K562 (cell line): ENCODE measurements around the gene CBX1. TPM values are rescaled to one million over a fixed set of nuclear protein-coding genes. Genes with fewer than 3 reads are reported as not detected.

ENCODE experiments used
- ATAC-seq: fragments of 200-7000 bp; cut with Tn5 transposase; 3 replicates; pipeline ENCODE4 v1.9.1; 2020; ENCODE audit warnings: moderate library complexity
- BruUV-seq: library from RNA; stranded (reverse); fragments of 400-500 nt; replicated peaks from 2 replicates; lab custom pipeline; 2021; lab: Mats Ljungman, UMichigan
- CTCF ChIA-PET: fragments of 300-600 bp; formaldehyde crosslinking; extraction: SDS; loops from one replicate; lab custom pipeline; 2021; ENCODE audit warnings: low intra/inter-chr PET ratio; lab: Yijun Ruan, JAX
- POLR2A ChIA-PET: fragments of 300-600, 350-650 bp; sonication (Branson Sonifier 250); formaldehyde crosslinking; extraction: SDS; loops from one replicate; lab custom pipeline; 2021; ENCODE audit warnings: antibody characterized with exemption, inconsistent platforms; lab: Yijun Ruan, JAX
- DNase-seq, 4 experiments: peaks; one replicate each; pipeline versions ENCODE4 v3.0.0 to v3.0.0-alpha.2; 2011 to 2018; ENCODE audit warnings: low spot score in 3 of 4, mixed read lengths in 3 of 4; ENCODE audit errors: extremely low read depth in 1 of 4
- FAIRE-seq: peaks from 2 replicates; lab custom pipeline; 2011; peaks lifted over from hg19 to GRCh38; lab: Jason Lieb, UNC
- H2AFZ ChIP-seq: 2 replicates; pipeline ENCODE4 v1.6.0; 2011; ENCODE audit warnings: low read depth, low read length, control low read depth, inconsistent platforms
- H3K27ac ChIP-seq: fragments of 200-600 bp; 3 replicates; pipeline ENCODE4 v1.8.0; 2011; ENCODE audit warnings: low read depth, mild to moderate bottlenecking, control low read depth, inconsistent platforms, low read length, moderate library complexity, mixed read lengths; ENCODE audit errors: extremely low read depth
- H3K27me3 ChIP-seq, 2 experiments: fragments of 300-600 bp in 1 of 2; 2 replicates in 1 of 2; 3 replicates in 1 of 2; pipeline versions ENCODE4 v1.6.0 to v1.8.0; 2011; ENCODE audit warnings: inconsistent platforms in 2 of 2, low read length in 2 of 2, mild to moderate bottlenecking in 1 of 2, mixed read lengths in 1 of 2, moderate library complexity in 1 of 2; ENCODE audit not compliant: control insufficient read depth in 2 of 2, insufficient read depth in 2 of 2
- H3K36me3 ChIP-seq: fragments of 300-600 bp; 3 replicates; pipeline ENCODE4 v1.8.0; 2011; ENCODE audit warnings: mild to moderate bottlenecking, low read length, inconsistent platforms; ENCODE audit not compliant: control insufficient read depth, insufficient read depth
- H3K4me1 ChIP-seq, 2 experiments: fragments of 200-600 bp in 1 of 2; replicated peaks in 1 of 2; 2 replicates in 1 of 2; 3 replicates in 1 of 2; pipeline versions ENCODE4 v1.5.1 to v1.8.0; 2011; ENCODE audit warnings: inconsistent platforms in 2 of 2, low read length in 2 of 2, mild to moderate bottlenecking in 1 of 2, mixed read lengths in 1 of 2, moderate library complexity in 1 of 2; ENCODE audit not compliant: control insufficient read depth in 2 of 2, insufficient read depth in 2 of 2
- H3K4me2 ChIP-seq: 2 replicates; pipeline ENCODE4 v1.6.1; 2011; ENCODE audit warnings: low read length, control low read depth, inconsistent platforms, mixed read lengths; ENCODE audit not compliant: insufficient read depth
- H3K4me3 ChIP-seq: fragments of 200-600 bp; sonication (generic), shearing (Covaris generic); 2 replicates; pipeline ENCODE4 v1.5.1; 2016; ENCODE audit warnings: control low read depth, inconsistent platforms
- H3K79me2 ChIP-seq: fragments of 200-600 bp; 3 replicates; pipeline ENCODE4 v1.8.0; 2011; ENCODE audit warnings: low read length, inconsistent platforms; ENCODE audit not compliant: control insufficient read depth, insufficient read depth
- H3K9ac ChIP-seq, 2 experiments: 2 replicates each; pipeline versions ENCODE4 v1.6.0 to v1.6.1; 2011; ENCODE audit warnings: low read depth in 2 of 2, low read length in 2 of 2, control low read depth in 1 of 2, inconsistent platforms in 1 of 2, mild to moderate bottlenecking in 1 of 2, mixed read lengths in 1 of 2; ENCODE audit not compliant: insufficient read depth in 1 of 2
- H3K9me1 ChIP-seq: one replicate; pipeline ENCODE4 v1.6.0; 2011; ENCODE audit warnings: inconsistent platforms, mild to moderate bottlenecking, low read length, moderate library complexity; ENCODE audit not compliant: control insufficient read depth, insufficient read depth
- H3K9me3 ChIP-seq: replicated peaks from 2 replicates; pipeline ENCODE4 v1.5.1; 2011; ENCODE audit warnings: low read depth, low read length, inconsistent platforms; ENCODE audit not compliant: control insufficient read depth, insufficient read depth
- H4K20me1 ChIP-seq: replicated peaks from 2 replicates; pipeline ENCODE4 v1.6.1; 2011; ENCODE audit warnings: low read length, inconsistent platforms, mixed read lengths; ENCODE audit not compliant: control insufficient read depth, insufficient read depth
- BRF1 ChIP-seq: IDR thresholded peaks from 3 replicates; pipeline ENCODE4 v1.6.1; 2011; ENCODE audit warnings: borderline replicate concordance, mild to moderate bottlenecking; ENCODE audit not compliant: insufficient read length; ENCODE audit errors: extremely low read depth
- CHD4 ChIP-seq: fragments of 200-600 bp; sonication (generic); IDR thresholded peaks from 3 replicates; pipeline ENCODE4 v1.6.1; 2012; ENCODE audit warnings: low read depth, mild to moderate bottlenecking, mixed read lengths, low read length, inconsistent platforms; ENCODE audit not compliant: insufficient read depth, insufficient replicate concordance, poor library complexity, severe bottlenecking
- LEF1 ChIP-seq: fragments of 450-650 bp; IDR thresholded peaks from 2 replicates; pipeline ENCODE4 v1.6.1; 2016; ENCODE audit warnings: mild to moderate bottlenecking
- MGA ChIP-seq: fragments of 450-650 bp; IDR thresholded peaks from 2 replicates; pipeline ENCODE4 v1.6.1; 2016; ENCODE audit warnings: mild to moderate bottlenecking, moderate library complexity
- PYGO2 ChIP-seq: fragments of 450-650 bp; IDR thresholded peaks from 2 replicates; pipeline ENCODE4 v1.6.1; 2016; ENCODE audit warnings: mild to moderate bottlenecking, missing genetic modification characterization, moderate library complexity, missing compliant biosample characterization
- VEZF1 ChIP-seq: fragments of 200-800 bp; sonication (Bioruptor generic); IDR thresholded peaks from 2 replicates; pipeline ENCODE4 v1.6.1; 2017; ENCODE audit warnings: missing genetic modification characterization, missing compliant biosample characterization
- ZC3H8 ChIP-seq: fragments of 450-650 bp; IDR thresholded peaks from 2 replicates; pipeline ENCODE4 v1.6.1; 2017
- ZNF347 ChIP-seq: fragments of 450-650 bp; formaldehyde crosslinking; IDR thresholded peaks from 2 replicates; pipeline ENCODE4 v1.4.0; 2020; ENCODE audit warnings: low read depth, mild to moderate bottlenecking, moderate library complexity
- WGBS: fragments of 100-300 bp; shearing (Covaris generic); methylation state at CpG from one replicate; pipeline ENCODE4 v1.1.6; 2016; ENCODE audit warnings: low coverage, mixed read lengths; ENCODE audit not compliant: insufficient coverage; ENCODE audit errors: missing lambda C conversion rate; 5-methylcytosine and 5-hydroxymethylcytosine counted together
- in situ Hi-C: fragments of 300-500 bp; cut with MboI; formaldehyde crosslinking; loops from 4 replicates; pipeline ENCODE4 v1.15.0; 2018; ENCODE audit warnings: inconsistent platforms, mixed read lengths
- intact Hi-C: fragments of 100-400 bp; cut with micrococcal nuclease; formaldehyde crosslinking; loops from 2 replicates; pipeline ENCODE4 v1.14.2; 2022
- polyA plus RNA-seq, 8 experiments: library from polyadenylated mRNA; depleted of rRNA in 4 of 8; stranded (reverse) in 5 of 8; unstranded in 3 of 8; fragments of >200 nt; fragmentation: Nextera tagmentation in 2 of 8; fragmentation: Illumina TruSeq in 1 of 8; extraction: Ambion mirVana in 2 of 8; extraction: Trizol in 1 of 8; gene quantifications; 2 replicates each; pipeline versions ENCODE4 v1.2.1 to v1.2.3, GENCODE V29; 2011 to 2014; ENCODE audit warnings: inconsistent platforms in 1 of 8, missing spikeins in 1 of 8
- total RNA-seq, 7 experiments: library from RNA; depleted of rRNA in 6 of 7; stranded (reverse); fragments of >200 nt in 6 of 7; fragmentation: Illumina TruSeq in 2 of 7; extraction: Trizol in 2 of 7; gene quantifications; 2 replicates each; pipeline versions ENCODE4 v1.2.1 to v1.2.3, GENCODE V29; 2011 to 2021; ENCODE audit warnings: low replicate concordance in 1 of 7

CBX1 gene
- total and polyA plus RNA-seq, 9 of the 15 experiments (the other 6 are each of a cell fraction or from before 2014, with no cell fraction given): 10.6 to 95.7 (median 52.7) TPM

- ChIA-PET POLR2A (interaction anchor here (0.7 to 1.0 kb wide), 2 partner anchors 9 to 120 kb away, joined by 3 read pairs; no protein-coding TSS in a partner anchor), CTCF (interaction anchor here (0.6 kb wide), 1 partner anchor 1095 kb away, joined by 3 read pairs; no protein-coding TSS in a partner anchor)
- no peaks in the 10 kb centered on the region for H3K36me3 ChIP-seq
- H3K9me1 ChIP-seq: no peaks in the 10 kb centered on the region
- no peak overlapping the region for H3K4me2 ChIP-seq
- no TSS peak for BruUV-seq
- no peak overlapping the region for H3K9ac ChIP-seq
- no peaks in the 10 kb centered on the region for H4K20me1 ChIP-seq
- no peak overlapping the region for H2AFZ ChIP-seq
- H3K4me1 ChIP-seq: peaks cover 7 to 20% of the 10 kb centered on the region in 2 experiments; a peak in 4 of 5 replicates
- no peak for FAIRE-seq
- peaks cover 35 to 53% of the 10 kb centered on the region in 2 experiments for H3K27me3 ChIP-seq
- no peak overlapping the region for H3K27ac ChIP-seq
- no peak for ATAC-seq
- no peaks in the 10 kb centered on the region for H3K79me2 ChIP-seq
- intact Hi-C loops (no loop called here), in situ Hi-C loops (loop anchor here (5.0 kb wide), 1 partner anchor 118 kb away; no protein-coding TSS in a partner anchor)
- H3K9me3 ChIP-seq: no peaks in the 10 kb centered on the region
- no peak overlapping the region for H3K4me3 ChIP-seq
- WGBS: 14% methylated on average over 3 of the region's 3 CpGs
- DNase-seq: no peak
- TF ChIP-seq MGA: no peak
- no peak for TF ChIP-seq ZNF347
- TF ChIP-seq PYGO2: no peak
- TF ChIP-seq LEF1: no peak
- no peak for TF ChIP-seq VEZF1 (CRISPR knock-in tag)
- TF ChIP-seq ZC3H8: no peak
- no peak for TF ChIP-seq BRF1
- TF ChIP-seq CHD4: no peak
These were observed 43.9 kb upstream of the CBX1 start for GRCh38 chr17:48144976-48145798.
